ENCODE results near the gene MYO1F. TPM values are rescaled to one million over a fixed set of nuclear protein-coding genes. Genes with fewer than 3 reads are reported as not detected.

Gene MYO1F
- total RNA-seq, 2 experiments from 2014 or later = 48.7 to 50.1 TPM

DNA sequence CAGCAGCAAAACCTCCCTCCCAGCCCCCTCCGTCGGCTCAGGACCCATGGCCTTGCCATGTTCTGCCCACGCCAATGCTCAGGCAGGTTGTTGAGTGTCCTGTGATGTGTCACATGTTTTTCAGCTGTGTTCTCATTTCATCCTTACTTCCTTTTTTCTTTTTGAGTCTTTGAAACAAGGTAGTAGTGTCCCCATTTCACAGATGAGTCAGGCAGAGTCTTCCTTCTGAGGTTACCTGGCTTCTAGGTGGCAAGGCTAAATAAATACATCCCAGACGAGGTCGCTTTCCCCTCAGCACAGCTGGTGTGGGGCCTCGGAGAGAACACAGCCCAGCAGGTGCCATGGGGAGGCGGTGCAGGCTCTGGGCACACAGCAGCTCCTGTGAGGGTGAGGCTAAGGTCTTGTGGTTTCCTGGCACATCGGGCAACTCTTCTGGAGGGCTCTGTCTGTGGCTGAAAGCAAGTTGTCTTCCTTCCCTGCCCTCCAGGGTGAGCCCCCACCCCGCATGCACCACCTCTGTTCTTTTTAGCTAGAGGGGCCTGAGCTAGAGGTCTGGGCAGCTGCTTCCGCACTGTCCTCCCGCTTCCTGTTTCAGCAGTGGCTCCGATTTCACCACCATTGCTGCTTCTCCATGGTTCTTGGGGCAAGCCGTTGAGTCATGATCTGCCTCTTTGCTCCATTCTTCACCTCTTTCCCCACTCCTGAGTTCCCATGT is 89.9 kb downstream of the MYO1F start:
- intact Hi-C loops (cut with micrococcal nuclease) = loop anchor here (1.0 kb wide), 1 partner anchor 26 kb away; no protein-coding TSS in a partner anchor

DNA sequence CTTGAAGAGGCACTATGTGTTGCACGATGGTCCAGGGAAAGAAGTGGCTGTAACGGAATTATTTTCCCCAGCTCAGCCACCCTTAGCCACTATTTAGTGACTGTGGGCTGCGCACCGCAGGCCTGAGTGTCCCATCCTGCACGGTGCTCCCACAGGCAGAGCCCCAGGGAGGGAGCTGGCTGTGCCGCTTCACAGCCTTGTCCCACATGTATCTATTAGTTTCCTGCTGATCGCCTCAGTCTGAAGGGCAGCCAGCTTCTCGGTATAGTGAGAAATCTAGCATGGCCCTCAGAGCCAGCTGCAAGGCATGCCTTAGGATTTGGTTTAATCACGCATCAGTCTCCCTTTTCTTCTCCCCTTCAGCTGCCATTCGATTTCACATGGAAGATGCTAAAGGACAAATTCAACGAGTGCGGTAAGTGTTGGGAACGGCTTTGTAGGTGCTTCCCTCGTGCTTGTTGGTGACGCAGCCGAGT is 90.5 kb downstream of the MYO1F start:
- CTCF ChIA-PET = interaction anchor here (0.7 to 3.5 kb wide), 11 partner anchors 19 to 132 kb away, joined by 3 to 33 read pairs (median 4); partner anchors contain the start of genes HNRNPM, MARCHF2, MYO1F and ZNF414
- intact Hi-C loops (cut with micrococcal nuclease) = loop anchor here (1.0 kb wide), 1 partner anchor 27 kb away; no protein-coding TSS in a partner anchor
- no peak for DNase-seq
- peaks cover 47% of the 10 kb centered on the region for H3K36me3 Mint-ChIP-seq
- H3K27ac Mint-ChIP-seq = peak overlapping the region; percentile 94
- no peak overlapping the region for H3K4me3 Mint-ChIP-seq
- H3K4me1 Mint-ChIP-seq (ENCODE audit: low read depth) = peaks cover 24% of the 10 kb centered on the region
- H3K27me3 Mint-ChIP-seq = no peaks in the 10 kb centered on the region
- POLR2A ChIA-PET = interaction anchor here (0.9 to 2.4 kb wide), 6 partner anchors 19 to 166 kb away, joined by 3 to 16 read pairs (median 4); partner anchors contain the start of genes HNRNPM, MYO1F, NDUFA7 and RPS28
- H3K9me3 Mint-ChIP-seq = no peaks in the 10 kb centered on the region

More for the DNA sequence above, 89.9 kb downstream of the MYO1F start:
- POLR2A ChIA-PET = interaction anchor here (0.9 to 2.4 kb wide), 6 partner anchors 19 to 166 kb away, joined by 3 to 16 read pairs (median 4); partner anchors contain the start of genes HNRNPM, MYO1F, NDUFA7 and RPS28
- Mint-ChIP-seq H3K36me3 (peaks cover 44% of the 10 kb centered on the region), H3K9me3 (no peaks in the 10 kb centered on the region), H3K4me1 (ENCODE audit: low read depth) (peaks cover 24% of the 10 kb centered on the region), H3K4me3 (no peak overlapping the region), H3K27ac (peak overlapping the region; percentile 94), H3K27me3 (no peaks in the 10 kb centered on the region)
- CTCF ChIA-PET = interaction anchor here (0.6 to 3.5 kb wide), 13 partner anchors 19 to 133 kb away, joined by 3 to 33 read pairs (median 4); partner anchors contain the start of genes HNRNPM, MARCHF2, MYO1F and ZNF414
- DNase-seq = peak; percentile 82

DNA sequence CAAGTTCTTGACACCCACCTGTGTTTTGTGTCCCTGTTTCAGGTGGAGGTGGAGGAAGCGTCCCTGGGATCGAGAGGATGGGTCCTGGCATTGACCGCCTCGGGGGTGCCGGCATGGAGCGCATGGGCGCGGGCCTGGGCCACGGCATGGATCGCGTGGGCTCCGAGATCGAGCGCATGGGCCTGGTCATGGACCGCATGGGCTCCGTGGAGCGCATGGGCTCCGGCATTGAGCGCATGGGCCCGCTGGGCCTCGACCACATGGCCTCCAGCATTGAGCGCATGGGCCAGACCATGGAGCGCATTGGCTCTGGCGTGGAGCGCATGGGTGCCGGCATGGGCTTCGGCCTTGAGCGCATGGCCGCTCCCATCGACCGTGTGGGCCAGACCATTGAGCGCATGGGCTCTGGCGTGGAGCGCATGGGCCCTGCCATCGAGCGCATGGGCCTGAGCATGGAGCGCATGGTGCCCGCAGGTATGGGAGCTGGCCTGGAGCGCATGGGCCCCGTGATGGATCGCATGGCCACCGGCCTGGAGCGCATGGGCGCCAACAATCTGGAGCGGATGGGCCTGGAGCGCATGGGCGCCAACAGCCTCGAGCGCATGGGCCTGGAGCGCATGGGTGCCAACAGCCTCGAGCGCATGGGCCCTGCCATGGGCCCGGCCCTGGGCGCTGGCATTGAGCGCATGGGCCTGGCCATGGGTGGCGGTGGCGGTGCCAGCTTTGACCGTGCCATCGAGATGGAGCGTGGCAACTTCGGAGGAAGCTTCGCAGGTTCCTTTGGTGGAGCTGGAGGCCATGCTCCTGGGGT is 91.5 kb downstream of the MYO1F start:
- H3K36me3 Mint-ChIP-seq = peaks cover 53% of the 10 kb centered on the region
- POLR2A ChIA-PET = interaction anchor here (1.1 to 2.4 kb wide), 2 partner anchors 20 to 41 kb away, joined by 3 to 16 read pairs; partner anchors contain the start of gene HNRNPM
- H3K4me3 Mint-ChIP-seq = no peak overlapping the region
- intact Hi-C loops (cut with micrococcal nuclease) = no loop called here
- H3K9me3 Mint-ChIP-seq = no peaks in the 10 kb centered on the region
- CTCF ChIA-PET = interaction anchor here (1.2 to 3.5 kb wide), 3 partner anchors 28 to 93 kb away, joined by 5 to 33 read pairs (median 9); partner anchors contain the start of genes HNRNPM, MYO1F and ZNF414
- H3K4me1 Mint-ChIP-seq (ENCODE audit: low read depth) = peaks cover 32% of the 10 kb centered on the region
- H3K27me3 Mint-ChIP-seq = no peaks in the 10 kb centered on the region
- H3K27ac Mint-ChIP-seq = peak overlapping the region; percentile 94
- DNase-seq = no peak

DNA sequence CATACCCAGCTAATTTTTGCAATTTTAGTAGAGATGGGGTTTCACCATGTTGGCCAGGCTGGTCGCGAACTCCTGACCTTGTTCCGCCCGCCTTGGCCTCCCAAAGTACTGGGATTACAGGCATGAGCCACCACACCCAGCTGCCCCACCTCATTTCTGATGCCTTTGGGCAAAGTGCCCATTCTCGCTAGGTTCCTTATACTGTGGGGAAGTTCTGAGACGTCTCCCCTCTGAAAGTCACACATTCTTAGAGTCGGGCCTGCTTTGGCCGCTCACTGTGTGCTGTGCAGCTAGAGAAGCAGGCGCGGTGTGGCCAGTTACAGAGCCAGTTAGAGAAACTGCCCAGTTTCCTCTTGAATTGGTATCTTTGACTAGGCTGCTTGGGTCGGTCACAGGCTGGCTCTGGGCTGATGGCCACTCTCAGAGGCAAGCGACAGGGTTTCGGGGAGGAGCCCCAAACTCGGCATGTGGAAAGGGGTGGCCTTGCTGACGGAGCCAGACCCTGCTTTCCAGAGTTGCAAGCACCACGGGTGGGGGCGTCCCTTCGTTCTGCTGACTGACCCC is 92.8 kb downstream of the MYO1F start:
- no peaks in the 10 kb centered on the region for H3K27me3 Mint-ChIP-seq
- POLR2A ChIA-PET = no interaction called here
- intact Hi-C loops (cut with micrococcal nuclease) = no loop called here
- H3K4me3 Mint-ChIP-seq = no peak overlapping the region
- no peaks in the 10 kb centered on the region for H3K9me3 Mint-ChIP-seq
- DNase-seq = no peak
- CTCF ChIA-PET = no interaction called here
- H3K36me3 Mint-ChIP-seq = peaks cover 54% of the 10 kb centered on the region
- peaks cover 34% of the 10 kb centered on the region for H3K4me1 Mint-ChIP-seq (ENCODE audit: low read depth)
- no peak overlapping the region for H3K27ac Mint-ChIP-seq

DNA sequence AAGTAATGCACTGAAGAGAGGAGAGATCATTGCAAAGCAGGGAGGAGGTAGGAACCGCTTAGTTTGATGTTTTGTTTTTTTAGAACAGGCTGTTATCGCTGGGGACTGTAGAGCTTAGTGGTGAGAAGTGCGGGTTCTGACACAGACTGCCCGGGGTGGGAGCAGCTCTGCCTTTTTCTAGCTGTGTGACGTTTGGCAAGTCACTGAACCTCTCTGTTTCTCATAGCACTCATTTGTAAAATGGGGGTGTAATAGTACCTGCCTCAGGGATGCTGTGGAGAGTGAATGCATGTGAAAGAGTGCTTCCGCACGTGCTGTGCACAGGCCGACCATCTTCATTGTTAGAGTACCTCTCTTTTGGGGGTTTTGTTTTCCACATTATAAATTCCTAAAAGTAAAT is 94.1 kb downstream of the MYO1F start:
- intact Hi-C loops (cut with micrococcal nuclease) = no loop called here
- no peak overlapping the region for H3K27ac Mint-ChIP-seq
- H3K36me3 Mint-ChIP-seq = peaks cover 52% of the 10 kb centered on the region
- H3K9me3 Mint-ChIP-seq = no peaks in the 10 kb centered on the region
- no peak for DNase-seq
- ChIA-PET CTCF (interaction anchor here (0.9 to 1.5 kb wide), 3 partner anchors 22 to 147 kb away, joined by 3 to 4 read pairs (median 3); no protein-coding TSS in a partner anchor), POLR2A (interaction anchor here (1.6 kb wide), 1 partner anchor 39 kb away, joined by 5 read pairs; the partner anchor contains the start of gene HNRNPM)
- no peak overlapping the region for H3K4me3 Mint-ChIP-seq
- peaks cover 40% of the 10 kb centered on the region for H3K4me1 Mint-ChIP-seq (ENCODE audit: low read depth)
- no peaks in the 10 kb centered on the region for H3K27me3 Mint-ChIP-seq

DNA sequence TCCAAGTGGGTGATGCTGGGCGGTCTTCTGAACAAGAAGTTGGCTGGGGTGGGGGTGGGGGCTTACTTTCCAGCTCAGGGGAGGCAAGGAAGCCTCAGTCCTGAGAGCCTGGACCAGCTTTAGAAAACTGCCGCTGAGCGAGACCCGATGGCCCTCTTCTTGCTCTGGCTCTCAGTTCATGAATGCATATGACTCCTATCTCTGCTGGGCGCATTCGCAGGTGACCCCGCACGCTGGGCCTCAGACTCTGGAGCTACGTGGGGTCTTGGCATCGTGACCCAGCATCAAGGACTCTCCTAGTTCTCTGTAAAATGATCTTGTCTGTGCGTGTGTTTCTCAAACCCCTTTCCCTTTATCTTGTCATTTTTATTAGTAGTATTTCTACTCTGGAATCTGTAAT is 94.5 kb downstream of the MYO1F start:
- no peak overlapping the region for H3K4me3 Mint-ChIP-seq
- DNase-seq = no peak
- ChIA-PET CTCF (interaction anchor here (0.9 to 1.5 kb wide), 4 partner anchors 13 to 147 kb away, joined by 3 to 4 read pairs (median 3); no protein-coding TSS in a partner anchor), POLR2A (interaction anchor here (1.6 kb wide), 1 partner anchor 38 kb away, joined by 5 read pairs; the partner anchor contains the start of gene HNRNPM)
- H3K36me3 Mint-ChIP-seq = peaks cover 52% of the 10 kb centered on the region
- H3K27ac Mint-ChIP-seq = no peak overlapping the region
- no peaks in the 10 kb centered on the region for H3K27me3 Mint-ChIP-seq
- H3K4me1 Mint-ChIP-seq (ENCODE audit: low read depth) = peaks cover 40% of the 10 kb centered on the region
- intact Hi-C loops (cut with micrococcal nuclease) = no loop called here
- no peaks in the 10 kb centered on the region for H3K9me3 Mint-ChIP-seq

DNA sequence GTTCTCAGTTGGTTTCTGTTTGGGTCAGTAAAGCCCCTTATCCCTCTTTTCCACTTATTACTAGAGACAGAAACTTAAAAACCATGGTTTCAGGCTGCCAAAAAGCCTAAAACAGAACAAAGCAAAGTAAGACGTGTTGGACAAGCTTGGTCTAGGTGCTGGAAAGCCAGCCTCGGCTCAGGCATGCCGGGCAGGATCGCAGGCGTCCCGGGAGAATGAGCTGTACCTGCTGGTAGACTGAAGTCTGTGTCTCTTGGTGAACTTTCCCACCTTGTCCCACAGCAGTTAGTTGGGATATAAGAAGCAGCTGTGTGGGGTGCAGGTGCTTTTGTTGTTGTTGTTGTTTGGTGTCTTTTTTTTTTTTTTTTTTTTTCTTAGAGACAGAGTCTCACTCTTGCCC is 95.6 kb downstream of the MYO1F start:
- peaks cover 50% of the 10 kb centered on the region for H3K36me3 Mint-ChIP-seq
- peak overlapping the region; percentile 60 for H3K27ac Mint-ChIP-seq
- intact Hi-C loops (cut with micrococcal nuclease) = no loop called here
- POLR2A ChIA-PET = interaction anchor here (1.6 to 1.8 kb wide), 2 partner anchors 36 to 37 kb away, joined by 4 to 5 read pairs; partner anchors contain the start of gene HNRNPM
- H3K27me3 Mint-ChIP-seq = no peaks in the 10 kb centered on the region
- DNase-seq = no peak
- H3K4me1 Mint-ChIP-seq (ENCODE audit: low read depth) = peaks cover 35% of the 10 kb centered on the region
- CTCF ChIA-PET = interaction anchor here (0.9 to 1.6 kb wide), 3 partner anchors 14 to 97 kb away, joined by 3 to 6 read pairs (median 4); no protein-coding TSS in a partner anchor
- no peaks in the 10 kb centered on the region for H3K9me3 Mint-ChIP-seq
- no peak overlapping the region for H3K4me3 Mint-ChIP-seq

DNA sequence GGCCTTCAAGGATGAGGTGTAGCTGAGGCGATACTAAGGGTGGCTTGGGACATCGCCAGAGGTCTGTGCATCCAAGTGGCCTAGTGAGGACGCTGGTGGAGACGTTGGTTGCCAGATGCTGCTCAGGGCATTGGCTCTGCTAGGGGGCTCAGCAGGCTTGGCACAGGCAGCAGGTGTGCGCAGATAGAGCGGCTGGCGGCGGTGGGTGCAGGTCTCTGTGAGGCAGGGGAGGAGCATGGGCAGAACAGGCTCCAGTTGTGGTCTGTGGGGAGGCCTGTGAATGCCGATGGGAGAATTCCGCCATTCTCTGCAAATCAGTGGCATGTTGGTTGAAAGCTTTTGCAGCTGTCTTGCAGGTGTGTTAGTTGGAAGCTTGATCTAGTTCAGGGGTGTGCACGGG is 96.0 kb downstream of the MYO1F start:
- Mint-ChIP-seq H3K4me3 (no peak overlapping the region), H3K36me3 (peaks cover 49% of the 10 kb centered on the region), H3K27me3 (no peaks in the 10 kb centered on the region), H3K9me3 (no peaks in the 10 kb centered on the region), H3K27ac (peak overlapping the region; percentile 65), H3K4me1 (ENCODE audit: low read depth) (peaks cover 35% of the 10 kb centered on the region)
- intact Hi-C loops (cut with micrococcal nuclease) = no loop called here
- CTCF ChIA-PET = interaction anchor here (0.9 to 1.6 kb wide), 2 partner anchors 25 to 97 kb away, joined by 4 to 6 read pairs; no protein-coding TSS in a partner anchor
- POLR2A ChIA-PET = interaction anchor here (1.8 kb wide), 1 partner anchor 36 kb away, joined by 4 read pairs; the partner anchor contains the start of gene HNRNPM
- no peak for DNase-seq

DNA sequence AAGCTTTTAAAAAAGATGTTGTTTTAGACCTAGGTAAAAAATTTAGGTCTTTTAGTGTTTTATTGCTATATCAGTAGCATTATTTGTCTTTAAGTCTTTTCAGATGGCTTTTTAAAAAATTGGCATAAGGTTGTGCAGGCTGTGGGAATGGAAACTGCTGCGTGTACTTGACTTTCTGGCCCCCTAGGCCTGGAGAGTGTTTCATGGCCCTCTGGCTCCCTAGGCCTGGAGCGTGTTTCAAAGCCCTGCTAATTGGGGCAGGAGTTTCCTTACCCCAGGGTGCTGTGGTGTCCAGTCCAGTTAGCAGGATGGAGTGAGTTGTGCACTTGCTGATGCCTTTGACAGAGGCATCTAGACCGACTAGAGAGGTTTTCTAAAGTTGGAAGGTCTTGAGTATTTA is 98.6 kb downstream of the MYO1F start:
- peaks cover 58% of the 10 kb centered on the region for H3K36me3 Mint-ChIP-seq
- H3K27me3 Mint-ChIP-seq = no peaks in the 10 kb centered on the region
- no peak for DNase-seq
- H3K4me1 Mint-ChIP-seq (ENCODE audit: low read depth) = peaks cover 41% of the 10 kb centered on the region
- no peaks in the 10 kb centered on the region for H3K9me3 Mint-ChIP-seq
- peak overlapping the region; percentile 77 for H3K27ac Mint-ChIP-seq
- H3K4me3 Mint-ChIP-seq = no peak overlapping the region
- POLR2A ChIA-PET = no interaction called here
- CTCF ChIA-PET = interaction anchor here (1.2 to 1.7 kb wide), 2 partner anchors 32 to 102 kb away, joined by 3 read pairs; no protein-coding TSS in a partner anchor
- intact Hi-C loops (cut with micrococcal nuclease) = no loop called here

DNA sequence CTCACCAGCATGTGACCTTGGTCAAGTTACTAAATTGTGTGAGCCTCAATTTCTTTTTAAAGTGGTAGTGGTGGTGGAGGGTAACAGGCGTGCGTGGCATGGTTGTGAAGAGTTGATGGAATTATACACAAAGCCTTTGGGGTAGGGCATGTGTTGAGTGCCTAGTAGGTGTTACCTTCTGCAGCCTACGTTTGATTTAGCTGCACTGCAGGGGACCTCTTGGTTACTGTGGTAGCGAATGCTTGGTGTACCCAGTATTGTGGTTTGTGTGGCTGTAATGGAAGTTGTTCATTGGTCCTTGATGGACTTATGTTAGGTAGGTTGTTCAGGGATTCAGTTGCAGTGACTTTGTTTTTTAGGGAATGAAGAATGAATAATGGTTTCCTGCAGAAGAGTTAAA is 99.4 kb downstream of the MYO1F start:
- H3K4me3 Mint-ChIP-seq = no peak overlapping the region
- H3K4me1 Mint-ChIP-seq (ENCODE audit: low read depth) = peaks cover 45% of the 10 kb centered on the region
- ChIA-PET POLR2A (no interaction called here), CTCF (interaction anchor here (1.7 kb wide), 1 partner anchor 32 kb away, joined by 3 read pairs; no protein-coding TSS in a partner anchor)
- intact Hi-C loops (cut with micrococcal nuclease) = no loop called here
- no peaks in the 10 kb centered on the region for H3K27me3 Mint-ChIP-seq
- peak overlapping the region; percentile 77 for H3K27ac Mint-ChIP-seq
- peaks cover 55% of the 10 kb centered on the region for H3K36me3 Mint-ChIP-seq
- no peak for DNase-seq
- H3K9me3 Mint-ChIP-seq = no peaks in the 10 kb centered on the region

DNA sequence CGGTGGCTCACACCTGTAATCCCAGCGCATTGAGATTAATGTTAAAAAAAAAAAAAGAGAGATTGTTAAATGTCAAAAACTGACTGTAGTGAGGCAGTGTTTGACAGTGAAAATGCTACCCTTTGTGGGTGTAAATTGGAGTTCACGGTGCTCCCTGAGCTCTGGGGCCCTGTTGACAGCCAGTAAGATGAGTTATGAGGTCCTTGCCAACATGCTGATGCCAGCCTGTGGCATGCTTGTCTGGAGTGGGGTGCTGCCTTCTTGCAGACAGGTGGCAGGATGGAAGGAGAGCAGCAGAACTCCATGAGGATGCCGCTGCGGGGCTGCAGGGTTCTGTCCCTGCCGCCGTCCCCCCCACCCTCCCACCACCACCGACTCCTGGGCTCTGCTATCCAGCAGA is 100.7 kb downstream of the MYO1F start:
- no peaks in the 10 kb centered on the region for H3K27me3 Mint-ChIP-seq
- intact Hi-C loops (cut with micrococcal nuclease) = no loop called here
- H3K4me1 Mint-ChIP-seq (ENCODE audit: low read depth) = peaks cover 45% of the 10 kb centered on the region
- POLR2A ChIA-PET = interaction anchor here (0.6 kb wide), 1 partner anchor 29 kb away, joined by 4 read pairs; no protein-coding TSS in a partner anchor
- H3K36me3 Mint-ChIP-seq = peaks cover 53% of the 10 kb centered on the region
- no peak overlapping the region for H3K4me3 Mint-ChIP-seq
- DNase-seq = no peak
- CTCF ChIA-PET = interaction anchor here (0.6 kb wide), 1 partner anchor 94 kb away, joined by 5 read pairs; no protein-coding TSS in a partner anchor
- peak overlapping the region; percentile 65 for H3K27ac Mint-ChIP-seq
- no peaks in the 10 kb centered on the region for H3K9me3 Mint-ChIP-seq

All from activated CD4-positive, alpha-beta memory T cell treated with anti-CD3 and anti-CD28 coated beads for 36 hours (primary cell).